HG02840 (cell line): ENCODE measurements around the gene SOBP.

Experiments used
- ATAC-seq: cut with Tn5 transposase; IDR thresholded peaks from one replicate; pipeline ENCODE4 v1.9.1; 2021; ENCODE audit warnings: mild to moderate bottlenecking, moderate library complexity, moderate number of reproducible peaks; ENCODE audit not compliant: unreplicated experiment, low FRiP score

SOBP gene

DNA sequence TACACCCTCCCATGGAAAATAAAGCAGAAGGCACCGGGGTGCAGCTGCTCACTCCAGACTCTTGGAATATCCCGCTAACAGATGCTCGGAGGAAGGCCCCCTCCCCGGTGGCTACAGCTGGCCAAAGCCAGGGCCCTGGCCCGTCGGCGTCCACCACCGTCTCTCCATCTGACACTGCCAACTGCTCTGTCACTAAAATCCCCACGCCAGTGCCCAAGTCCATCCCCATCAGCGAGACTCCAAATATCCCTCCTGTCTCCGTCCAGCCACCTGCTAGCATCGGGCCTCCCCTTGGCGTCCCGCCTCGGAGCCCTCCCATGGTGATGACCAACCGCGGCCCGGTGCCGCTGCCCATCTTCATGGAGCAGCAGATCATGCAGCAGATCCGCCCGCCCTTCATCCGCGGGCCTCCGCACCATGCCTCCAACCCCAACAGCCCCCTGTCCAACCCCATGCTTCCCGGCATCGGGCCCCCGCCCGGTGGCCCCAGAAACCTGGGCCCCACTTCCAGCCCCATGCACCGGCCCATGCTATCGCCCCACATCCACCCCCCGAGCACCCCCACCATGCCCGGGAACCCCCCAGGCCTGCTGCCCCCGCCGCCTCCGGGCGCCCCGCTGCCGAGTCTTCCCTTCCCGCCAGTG is 143.9 kb downstream of the SOBP start:
- no peak for ATAC-seq

DNA sequence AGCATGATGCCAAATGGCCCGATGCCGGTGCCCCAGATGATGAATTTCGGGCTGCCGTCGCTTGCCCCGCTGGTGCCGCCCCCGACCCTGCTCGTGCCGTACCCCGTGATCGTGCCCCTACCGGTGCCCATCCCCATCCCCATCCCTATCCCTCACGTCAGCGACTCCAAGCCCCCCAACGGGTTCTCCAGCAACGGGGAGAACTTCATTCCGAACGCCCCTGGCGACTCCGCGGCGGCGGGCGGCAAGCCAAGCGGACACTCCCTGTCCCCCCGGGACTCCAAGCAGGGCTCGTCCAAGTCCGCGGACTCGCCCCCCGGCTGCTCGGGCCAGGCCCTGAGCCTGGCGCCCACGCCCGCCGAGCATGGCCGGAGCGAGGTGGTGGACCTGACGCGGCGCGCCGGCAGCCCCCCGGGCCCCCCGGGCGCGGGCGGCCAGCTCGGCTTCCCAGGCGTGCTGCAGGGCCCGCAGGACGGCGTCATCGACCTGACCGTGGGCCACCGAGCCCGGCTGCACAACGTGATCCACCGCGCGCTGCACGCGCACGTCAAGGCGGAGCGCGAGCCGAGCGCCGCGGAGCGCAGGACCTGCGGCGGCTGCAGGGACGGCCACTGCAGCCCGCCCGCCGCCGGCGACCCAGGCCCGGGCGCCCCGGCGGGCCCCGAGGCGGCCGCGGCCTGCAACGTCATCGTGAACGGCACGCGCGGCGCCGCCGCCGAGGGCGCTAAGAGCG is 144.6 kb downstream of the SOBP start:
- ATAC-seq, result no peak

DNA sequence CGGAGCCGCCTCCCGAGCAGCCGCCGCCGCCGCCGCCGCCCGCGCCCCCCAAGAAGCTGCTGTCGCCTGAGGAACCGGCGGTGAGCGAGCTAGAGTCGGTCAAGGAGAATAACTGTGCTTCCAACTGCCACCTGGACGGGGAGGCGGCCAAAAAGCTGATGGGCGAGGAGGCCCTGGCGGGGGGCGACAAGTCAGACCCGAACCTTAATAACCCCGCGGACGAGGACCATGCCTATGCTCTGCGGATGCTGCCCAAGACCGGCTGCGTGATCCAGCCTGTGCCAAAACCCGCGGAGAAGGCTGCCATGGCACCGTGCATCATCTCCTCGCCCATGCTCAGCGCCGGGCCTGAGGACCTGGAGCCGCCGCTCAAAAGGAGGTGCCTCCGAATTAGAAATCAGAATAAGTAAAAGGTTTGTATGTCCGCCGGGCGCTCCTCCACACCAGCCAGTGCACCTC is 145.2 kb downstream of the SOBP start:
- ATAC-seq, result no peak

DNA sequence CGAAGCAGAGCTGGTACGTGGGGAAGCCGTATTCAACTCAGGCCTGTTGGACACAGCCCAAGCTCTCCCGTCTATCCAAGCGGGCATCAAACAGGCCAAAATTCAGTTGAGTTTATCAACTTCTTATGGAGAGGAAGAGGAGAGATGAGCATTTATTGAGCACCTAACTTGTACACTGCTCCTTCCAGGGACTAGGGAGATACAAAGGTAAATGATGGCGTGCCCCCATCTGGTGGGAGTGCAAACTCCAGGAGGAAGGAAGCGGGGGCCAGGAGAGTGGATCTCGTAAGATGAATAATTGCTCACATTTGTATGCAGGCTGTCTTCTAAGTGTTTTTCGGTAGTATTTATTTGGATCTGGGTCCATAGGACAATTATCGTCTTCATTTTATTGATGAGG is 146.6 kb downstream of the SOBP start:
- no peak for ATAC-seq

DNA sequence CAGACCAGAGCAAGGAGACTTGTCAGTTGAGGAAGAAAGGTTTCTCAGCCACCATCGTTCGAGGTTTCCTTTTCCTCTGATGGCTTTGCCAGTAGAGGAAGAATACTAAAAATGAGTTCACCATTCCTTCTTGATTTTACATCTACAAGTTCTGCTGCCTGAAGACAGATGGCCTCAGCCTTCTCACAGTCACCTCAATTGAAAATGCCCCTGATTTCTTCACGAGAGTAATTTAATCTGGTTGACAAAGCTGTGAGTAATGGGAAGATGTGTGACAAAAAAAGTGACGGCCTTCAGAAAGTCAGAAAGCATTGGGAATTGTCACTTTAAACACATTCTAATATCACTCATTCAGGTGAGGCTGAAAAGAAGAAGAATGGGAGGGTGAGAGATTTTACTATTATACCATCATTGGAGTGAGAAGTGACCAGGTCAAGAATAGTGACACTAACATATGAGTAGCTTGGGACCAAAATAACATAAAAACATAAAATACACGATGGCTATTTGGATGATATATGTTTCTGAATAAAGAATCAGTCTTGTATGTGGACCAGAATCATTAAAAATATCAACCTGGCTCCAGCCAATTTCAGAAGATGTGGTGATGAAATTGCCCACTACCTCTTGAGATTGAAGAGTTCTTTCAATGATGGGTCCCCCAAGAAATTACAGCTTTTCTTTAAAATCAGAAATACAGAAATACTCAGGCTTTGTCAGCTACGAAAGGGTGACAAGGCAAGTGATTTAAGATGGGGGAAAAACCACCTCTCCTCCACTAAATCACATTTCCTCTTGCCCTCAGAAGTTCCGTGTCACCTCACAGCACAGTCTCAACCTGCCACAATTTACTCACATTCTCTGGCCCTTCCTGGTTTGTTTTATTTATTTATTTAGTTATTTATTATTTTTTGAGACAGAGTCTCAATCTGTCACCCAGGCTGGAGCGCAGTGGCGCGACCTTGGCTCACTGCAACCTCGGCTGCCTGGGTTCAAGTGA is 147.7 kb downstream of the SOBP start:
- ATAC-seq, result no peak

DNA sequence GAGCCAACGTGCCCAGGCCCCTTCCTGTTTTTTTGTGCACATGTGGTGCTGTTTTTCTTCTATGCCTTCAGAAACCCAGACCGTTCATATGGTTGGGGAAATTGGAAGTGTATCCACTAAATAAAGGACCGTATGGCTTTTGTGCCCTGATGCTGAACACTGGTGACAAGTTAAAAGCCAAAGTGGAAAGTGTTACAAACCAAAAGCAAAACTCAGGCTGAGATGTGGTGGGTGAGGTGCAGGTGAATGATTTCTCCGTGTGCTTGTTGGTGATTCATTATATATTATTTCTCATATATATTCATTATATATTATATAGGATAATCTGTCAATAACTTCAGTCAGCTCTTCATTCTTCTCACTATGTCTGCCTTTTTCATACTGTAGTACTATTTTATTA is 148.6 kb downstream of the SOBP start:
- no peak for ATAC-seq

DNA sequence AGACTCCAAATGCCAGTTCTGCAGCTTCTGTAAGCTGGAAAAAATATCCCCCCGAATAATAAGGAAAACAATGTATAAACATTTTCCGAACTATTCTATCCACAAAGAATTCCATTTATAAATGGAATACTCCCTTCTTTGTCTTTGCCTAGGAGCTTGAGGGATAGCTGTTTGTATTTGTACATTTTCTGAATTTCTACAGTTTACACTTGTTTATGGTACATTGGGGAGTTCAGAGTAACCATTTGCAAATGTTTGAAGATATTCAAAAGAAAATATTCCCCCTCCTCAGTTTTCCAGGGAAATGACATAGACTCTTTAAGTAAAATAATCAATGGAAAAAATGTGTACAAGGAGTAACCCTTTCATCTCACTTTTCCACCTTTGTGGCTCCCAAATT is 149.6 kb downstream of the SOBP start:
- ATAC-seq, result no peak

DNA sequence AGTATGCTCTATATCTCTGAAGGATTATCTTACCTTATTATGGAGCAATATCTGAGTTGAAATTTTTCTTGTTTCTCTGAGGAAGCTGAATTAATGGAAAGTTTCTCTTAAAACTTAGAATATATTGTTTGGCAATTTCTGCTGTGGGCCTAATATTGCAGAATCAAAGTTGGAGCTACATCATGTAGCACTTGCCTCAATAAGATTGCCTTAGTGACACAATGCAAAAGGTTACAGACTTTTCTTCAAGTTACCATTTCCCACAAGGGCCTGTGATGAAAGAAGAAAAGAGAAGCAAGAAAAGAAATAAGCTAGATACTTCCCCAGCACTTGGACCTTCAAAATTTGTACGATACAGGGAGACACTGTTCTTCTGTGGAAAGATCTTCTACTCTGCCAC is 151.2 kb downstream of the SOBP start:
- no peak for ATAC-seq

DNA sequence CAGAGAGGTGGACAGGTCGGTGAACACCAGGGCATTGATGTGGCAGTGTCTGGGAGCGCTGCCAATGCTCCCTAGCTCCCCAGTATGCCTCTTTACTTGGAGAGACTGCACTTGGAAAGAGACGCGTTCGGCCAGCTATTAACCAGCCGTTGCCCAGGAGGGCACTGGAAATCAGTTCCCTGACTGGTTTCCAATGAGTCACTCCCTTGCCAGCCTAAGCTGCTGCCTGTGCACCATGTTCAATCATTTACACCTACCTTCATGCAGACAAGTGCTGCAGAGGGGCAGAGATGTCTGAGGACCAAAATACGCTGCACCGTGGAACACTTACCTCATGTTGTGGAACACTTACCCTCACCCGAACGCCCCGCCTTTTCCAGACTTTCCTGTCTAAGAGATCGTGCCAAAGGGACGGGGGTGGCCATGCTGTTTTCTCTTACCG is 151.6 kb downstream of the SOBP start:
- ATAC-seq, result no peak

DNA sequence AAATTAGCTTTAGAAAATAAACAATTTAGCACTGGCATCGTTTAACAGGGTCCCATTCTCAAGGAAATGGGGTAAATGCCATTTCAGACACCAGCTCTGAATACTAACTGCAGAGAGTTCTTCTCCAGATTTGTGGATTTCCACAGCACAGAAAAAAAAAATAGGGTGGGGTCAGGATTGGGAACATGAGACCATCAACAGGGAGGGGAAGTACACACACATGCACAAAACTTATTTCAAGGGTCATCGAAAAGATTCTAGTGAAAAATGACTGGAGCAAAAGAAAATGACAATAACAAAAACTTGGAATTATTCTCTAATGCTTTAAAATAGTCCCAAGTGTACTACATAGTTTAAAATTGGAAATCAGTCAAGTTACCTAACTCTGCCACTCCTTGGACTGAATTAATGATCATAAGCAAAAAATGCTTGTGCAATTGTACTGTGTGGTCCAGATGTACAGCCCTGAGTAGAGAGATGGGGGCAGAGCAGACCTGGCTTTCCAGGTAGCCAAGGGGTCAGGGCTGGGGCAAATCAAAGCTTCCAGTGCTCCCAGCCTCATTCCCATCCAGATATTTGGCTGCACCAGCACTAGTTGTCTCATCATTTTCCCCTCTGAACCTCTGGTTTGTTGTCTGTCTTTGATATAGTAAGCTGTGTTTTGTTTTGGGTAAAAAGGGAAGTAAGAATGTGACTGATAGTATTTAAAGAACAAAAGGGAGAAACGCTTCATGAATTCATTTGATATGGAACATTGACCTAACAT is 152.4 kb downstream of the SOBP start:
- no peak for ATAC-seq

DNA sequence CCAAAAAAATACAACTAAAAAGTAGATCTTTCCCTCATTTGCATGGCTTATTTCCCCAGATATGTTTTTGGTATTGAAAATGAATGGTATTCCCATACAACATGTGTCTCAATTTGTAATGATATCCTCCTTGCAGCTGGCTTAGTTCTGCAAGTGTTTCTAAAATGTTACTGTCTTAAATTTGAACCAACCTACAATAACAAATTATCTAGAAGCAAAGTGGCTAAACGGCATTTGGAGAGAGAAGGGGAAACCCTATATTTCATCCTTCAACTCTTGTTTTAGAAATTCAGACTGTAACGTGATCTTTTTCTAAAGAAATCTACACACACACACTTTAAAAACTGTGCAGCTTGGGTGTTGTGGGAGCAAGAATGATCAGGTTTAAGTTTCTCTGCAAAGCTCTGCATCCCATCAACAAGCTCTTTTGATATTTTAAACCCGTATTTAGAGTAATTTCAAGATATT is 153.0 kb downstream of the SOBP start:
- no peak for ATAC-seq

DNA sequence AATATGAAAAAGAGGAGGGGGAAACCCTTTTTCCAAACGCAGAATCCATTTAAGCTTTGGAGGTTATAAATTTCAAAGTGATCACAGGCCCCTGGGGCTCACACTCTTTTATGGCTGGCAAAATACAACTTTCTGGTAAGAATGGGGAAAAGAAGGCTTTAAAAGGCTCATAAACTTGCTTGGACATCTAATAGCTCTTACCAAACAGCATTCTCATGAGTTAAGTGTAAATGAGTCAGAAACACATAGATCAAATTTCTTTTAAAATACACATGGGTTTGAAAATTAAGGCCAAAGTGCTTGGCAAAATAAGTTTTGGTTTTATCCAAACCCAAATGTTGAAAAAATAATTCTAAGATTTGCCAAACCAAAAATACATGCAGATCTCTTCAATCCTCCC is 154.6 kb downstream of the SOBP start:
- ATAC-seq, result no peak

DNA sequence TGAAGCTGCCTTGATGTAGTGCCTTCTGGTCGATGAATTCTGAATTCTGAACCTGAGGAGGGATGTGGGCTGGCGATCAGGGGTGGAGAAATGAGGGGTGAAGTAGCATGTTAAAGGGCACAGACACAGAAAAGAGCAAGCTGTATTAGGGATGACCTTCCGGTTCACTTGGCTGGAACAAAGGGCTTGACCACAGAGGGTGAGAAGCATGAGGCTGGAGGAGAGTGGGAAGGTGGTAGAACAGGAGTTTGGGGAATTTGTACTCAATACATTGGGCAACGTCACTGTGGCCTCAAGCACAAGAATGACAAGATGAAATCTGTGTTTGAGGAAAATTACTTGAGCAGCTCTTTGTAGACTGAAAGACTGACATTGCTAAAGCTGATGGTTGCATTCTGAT is 155.8 kb downstream of the SOBP start:
- ATAC-seq, result no peak

DNA sequence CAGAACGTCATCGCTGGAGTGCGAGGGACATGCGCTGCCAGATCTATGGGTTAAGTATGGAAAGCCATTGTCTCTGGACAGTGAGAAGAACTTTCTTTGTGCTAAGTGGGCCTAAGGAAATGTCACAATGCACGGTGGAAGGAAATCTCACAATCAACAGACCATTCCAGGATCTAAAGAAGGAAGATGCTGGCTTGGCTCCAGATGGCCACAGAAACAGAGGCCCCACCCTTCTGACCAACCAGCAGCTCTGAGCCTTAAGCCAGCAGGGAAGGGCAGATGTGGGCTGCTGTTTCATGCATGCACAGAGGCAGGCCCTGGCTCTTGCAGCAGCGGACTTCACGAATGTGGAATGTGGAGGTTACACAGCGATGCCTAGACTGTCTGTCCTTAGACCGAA is 156.3 kb downstream of the SOBP start:
- ATAC-seq, result no peak

DNA sequence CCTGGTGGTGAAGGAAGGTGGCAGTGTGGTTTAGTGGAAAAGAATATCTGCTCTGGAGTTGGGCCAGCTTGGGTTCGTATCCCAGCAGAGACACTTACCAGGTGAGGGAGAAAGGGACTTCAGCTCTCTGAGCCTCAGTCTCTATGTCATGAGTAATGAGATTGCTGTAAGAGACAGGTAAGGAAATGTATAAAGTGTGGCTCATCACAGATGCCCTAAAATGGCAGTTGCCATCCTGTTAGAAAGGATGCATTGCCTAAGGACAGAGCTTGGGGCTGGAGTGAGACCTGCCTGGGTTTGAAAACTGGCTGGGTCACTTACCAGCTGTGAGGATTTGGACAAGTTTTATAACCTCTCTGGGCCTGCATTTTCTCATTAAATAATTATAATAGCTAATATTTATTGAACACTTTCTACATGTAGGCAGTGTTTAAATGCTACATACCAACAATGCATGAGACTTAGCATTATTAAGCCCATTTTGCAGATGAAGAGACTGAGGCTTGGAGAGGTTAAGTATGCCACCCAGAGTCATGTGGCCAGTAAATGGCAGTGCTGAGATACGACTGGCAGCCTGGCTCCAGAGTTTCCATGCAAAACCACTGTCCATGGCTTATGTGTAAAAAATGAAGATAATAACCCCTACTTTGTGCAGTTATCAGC is 157.0 kb downstream of the SOBP start:
- ATAC-seq, result no peak

DNA sequence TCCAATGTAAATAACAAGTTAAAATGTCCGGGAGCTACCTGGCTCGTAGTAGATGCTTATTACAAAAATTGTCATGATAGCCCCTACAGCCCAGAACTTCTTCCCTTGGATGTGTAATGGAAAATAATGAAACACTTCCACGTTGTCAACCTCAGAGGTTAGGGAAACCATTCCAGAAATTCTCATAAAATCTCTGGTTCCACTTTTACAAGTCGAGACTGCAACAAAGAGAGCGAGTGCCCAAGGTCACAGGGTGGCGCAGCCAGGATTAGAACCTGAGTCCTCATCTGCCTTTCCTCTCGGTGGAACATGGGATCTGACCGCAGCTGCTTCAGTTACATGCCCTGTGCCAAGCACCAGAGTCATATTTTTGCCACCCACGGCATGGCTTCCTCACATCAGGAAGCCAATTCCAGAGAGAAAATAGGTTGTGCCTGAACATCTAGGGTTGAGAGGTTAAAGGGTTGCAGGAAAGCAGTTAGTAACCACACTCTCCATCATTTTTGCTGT is 157.6 kb downstream of the SOBP start:
- no peak for ATAC-seq

DNA sequence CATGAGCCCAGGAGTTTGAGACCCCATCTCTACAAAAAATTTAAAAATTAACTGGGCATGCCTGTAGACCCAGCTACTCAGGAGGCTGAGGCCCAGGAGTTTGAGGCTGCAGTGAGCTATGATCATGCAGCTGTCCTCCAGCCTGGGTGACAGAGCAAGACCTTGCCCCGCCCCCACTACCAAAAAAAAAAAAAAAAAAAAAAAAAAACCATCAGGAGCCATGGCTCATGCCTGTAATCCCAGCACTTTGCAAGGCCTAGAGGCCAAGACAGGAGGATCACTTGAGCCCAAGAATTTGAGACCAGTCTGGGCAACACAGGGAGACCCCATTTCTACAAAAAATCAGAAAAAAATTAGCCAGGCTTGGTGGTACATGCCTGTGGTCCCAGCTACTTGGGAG is 159.1 kb downstream of the SOBP start:
- no peak for ATAC-seq

DNA sequence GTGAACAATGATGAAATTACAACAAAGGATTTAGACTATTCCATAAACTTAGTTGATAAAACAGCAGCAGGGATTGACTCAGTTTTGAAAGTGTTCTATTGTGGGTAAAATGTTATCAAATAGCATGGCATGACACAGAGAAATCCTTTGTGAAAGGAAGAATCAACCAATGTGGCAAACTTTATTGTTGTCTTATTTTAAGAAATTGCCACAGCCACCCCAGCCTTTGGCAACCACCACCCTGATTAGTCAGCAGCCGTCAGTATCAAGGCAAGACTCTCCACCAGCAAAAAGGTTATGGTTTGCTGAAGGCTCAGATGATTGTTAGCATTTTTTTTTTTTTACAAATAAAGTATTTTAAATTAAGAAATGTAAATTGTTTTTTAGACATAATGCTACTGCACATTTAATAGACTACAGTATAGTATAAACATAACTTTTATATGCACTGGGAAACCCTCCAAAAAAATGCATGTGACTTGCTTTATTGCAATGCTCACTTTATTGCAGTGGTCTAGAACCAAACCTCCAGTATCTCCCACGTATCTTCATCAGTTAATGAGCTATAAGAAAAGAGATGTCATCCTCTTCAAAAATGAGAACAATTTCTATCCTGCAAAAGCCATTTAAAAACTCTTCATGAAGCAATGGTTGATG is 162.7 kb downstream of the SOBP start:
- ATAC-seq, result no peak

DNA sequence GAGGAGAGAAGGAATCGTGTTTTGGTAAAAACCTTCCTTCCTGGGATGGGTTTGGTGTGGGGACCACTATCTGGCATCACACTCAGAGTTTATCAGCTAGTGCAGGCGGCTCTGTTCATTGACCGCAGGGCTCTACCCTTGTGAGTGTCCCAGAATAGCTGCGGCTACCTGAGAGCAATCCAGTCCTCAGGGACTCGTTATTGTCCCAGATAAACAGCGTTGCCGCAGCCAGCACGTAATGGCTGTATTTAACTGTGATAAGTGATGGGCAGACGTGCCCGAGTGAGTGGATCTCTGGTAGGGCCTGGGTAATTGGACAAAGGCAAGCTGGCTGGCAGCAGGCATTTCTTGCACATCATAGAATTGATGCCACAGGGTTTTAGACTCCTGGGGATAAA is 163.3 kb downstream of the SOBP start:
- no peak for ATAC-seq
